ENCODE results near the gene HES3.

Gene HES3

DNA sequence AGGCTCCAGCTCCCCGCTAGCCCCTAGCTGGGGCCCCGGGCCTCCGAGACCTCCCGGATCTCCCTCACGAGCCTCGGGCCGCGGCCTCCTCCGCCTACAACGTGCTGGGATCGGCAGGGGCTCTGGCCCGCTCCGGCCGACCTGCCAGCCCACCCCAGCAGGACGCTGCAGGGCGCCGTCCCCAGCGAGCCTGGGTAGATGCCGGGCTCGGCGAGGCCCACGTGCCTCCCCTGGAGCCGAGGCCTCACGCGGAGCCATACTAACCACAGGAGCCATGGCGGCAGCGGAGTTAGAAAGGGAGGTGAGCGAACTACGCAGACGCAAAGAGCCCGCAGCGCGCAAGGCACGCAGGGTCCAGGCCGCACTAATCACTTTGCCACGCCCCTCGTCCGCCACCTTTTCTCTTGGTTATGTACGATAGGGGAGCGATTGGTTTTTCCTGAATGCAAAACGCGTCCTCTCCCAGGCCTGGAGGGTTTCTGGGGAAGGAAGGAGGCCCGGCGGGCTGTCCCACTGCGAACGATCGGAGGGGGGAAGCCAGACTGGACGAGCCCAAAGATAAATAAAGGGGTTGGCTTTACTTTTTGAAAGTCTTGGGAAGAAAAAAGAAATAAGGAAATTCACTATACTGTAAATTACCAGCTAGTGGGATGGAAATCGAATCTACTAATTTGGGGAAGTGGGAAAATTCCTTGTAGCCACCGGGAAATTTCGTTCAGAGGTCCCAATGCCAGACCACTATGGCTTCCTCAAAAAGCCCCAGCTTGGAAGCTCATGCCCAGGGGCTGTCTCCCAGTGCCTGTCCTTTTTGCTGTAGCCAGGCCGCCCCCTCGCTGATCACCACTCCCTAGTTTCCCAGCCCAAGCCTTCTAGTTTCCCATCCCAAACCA, 44.4 kb upstream of the HES3 start, which contains the start of gene RPL22:
TSS of gene RPL22 (minus strand) at position 298 of the 890 bp plus-strand sequence. CDS start at position 276, 22 bp downstream.
- peaks cover 47% of the 10 kb centered on the region for H3K79me2 ChIP-seq (ENCODE audit: low read length)
- TF ChIP-seq EZH2phosphoT487 (IDR thresholded peaks at IDR 0.05; ENCODE audit: low read length) (no peak), EZH2 (optimal IDR thresholded peaks at IDR 0.05; ENCODE audit: low read depth, low read length) (no peak), CTCF (IDR thresholded peaks at IDR 0.05; ENCODE audit: low read length) (no peak)
- H3K27ac ChIP-seq (ENCODE audit: low read length), result peak within 1 kb of the TSS; percentile 44; the same call in 1 of the 2 replicates
- peaks cover 19% of the 10 kb centered on the region for H3K4me1 ChIP-seq (ENCODE audit: low read length)
- no peaks in the 10 kb centered on the region for H3K27me3 ChIP-seq (replicated peaks; ENCODE audit: insufficient read depth, low read length)
- peak; percentile 99 for DNase-seq
- H3F3A ChIP-seq (ENCODE audit: insufficient read depth, low read length), result no peaks in the 10 kb centered on the region
- peak within 1 kb of the TSS; percentile 98 for H3K9ac ChIP-seq (ENCODE audit: low read length)
- 0 out of 2 replicates have a peak, but pooled peaks cover 9% of the 10 kb centered on the region for H4K20me1 ChIP-seq (ENCODE audit: insufficient read depth, low read length)
- H2AFZ ChIP-seq (ENCODE audit: low read length), result peak within 1 kb of the TSS; percentile 92
- peak within 1 kb of the TSS; percentile 97 for H3K4me3 ChIP-seq (ENCODE audit: low read length)
- peak within 1 kb of the TSS; percentile 85 for H3K4me2 ChIP-seq (ENCODE audit: low read depth, low read length)
- H3K9me3 ChIP-seq (replicated peaks; ENCODE audit: insufficient read depth, low read length), result no peaks in the 10 kb centered on the region
- H3K36me3 ChIP-seq (replicated peaks; ENCODE audit: insufficient read depth, low read length), result peaks cover 1% of the 10 kb centered on the region
- H3K9me2 ChIP-seq (replicated peaks; ENCODE audit: insufficient read depth, low read length), result no peaks in the 10 kb centered on the region

DNA sequence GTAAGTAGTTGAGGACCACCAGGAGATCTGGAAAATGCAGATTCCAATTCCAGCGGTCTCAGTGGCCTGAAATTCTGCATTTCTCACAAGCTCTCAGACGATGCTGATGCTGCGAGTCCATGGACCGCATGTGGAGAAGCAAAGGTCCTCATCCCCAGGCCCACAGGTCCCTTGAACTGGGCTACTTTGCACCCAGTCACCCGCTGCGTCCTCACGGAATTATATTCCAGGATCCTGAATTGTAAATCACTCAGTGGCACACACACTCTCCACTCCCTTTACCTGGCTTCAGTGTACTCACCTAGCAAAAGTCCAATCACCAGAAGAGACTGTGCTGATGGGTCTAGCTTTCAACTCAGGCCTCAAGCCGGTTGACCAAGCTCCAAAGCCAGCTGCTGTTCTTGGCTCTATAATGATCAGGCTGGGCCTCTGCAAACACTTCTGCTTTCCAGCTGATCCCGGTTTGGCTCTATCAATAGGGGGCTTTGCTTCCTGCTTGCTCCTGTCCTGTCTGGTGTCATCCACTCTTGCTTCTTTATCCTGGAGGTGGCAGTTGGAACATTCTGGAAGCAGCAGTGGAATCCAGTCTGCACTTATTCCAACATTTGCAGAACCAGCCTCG, 43.7 kb upstream of the HES3 start:
- no peaks in the 10 kb centered on the region for H3K9me3 ChIP-seq (replicated peaks; ENCODE audit: insufficient read depth, low read length)
- H2AFZ ChIP-seq (ENCODE audit: low read length), result peak overlapping the region; percentile 92
- H3K79me2 ChIP-seq (ENCODE audit: low read length), result peaks cover 41% of the 10 kb centered on the region
- H3K4me2 ChIP-seq (ENCODE audit: low read depth, low read length), result peak overlapping the region; percentile 56
- H3K9me2 ChIP-seq (replicated peaks; ENCODE audit: insufficient read depth, low read length), result no peaks in the 10 kb centered on the region
- H3K4me3 ChIP-seq (ENCODE audit: low read length), result peak overlapping the region; percentile 97
- TF ChIP-seq CTCF (IDR thresholded peaks at IDR 0.05; ENCODE audit: low read length), result no peak
- no peak for TF ChIP-seq EZH2 (optimal IDR thresholded peaks at IDR 0.05; ENCODE audit: low read depth, low read length)
- TF ChIP-seq EZH2phosphoT487 (IDR thresholded peaks at IDR 0.05; ENCODE audit: low read length), result no peak
- H3K9ac ChIP-seq (ENCODE audit: low read length), result peak overlapping the region; percentile 98; the same call in 1 of the 2 replicates
- H3K27me3 ChIP-seq (replicated peaks; ENCODE audit: insufficient read depth, low read length), result no peaks in the 10 kb centered on the region
- H3K4me1 ChIP-seq (ENCODE audit: low read length), result peaks cover 19% of the 10 kb centered on the region
- DNase-seq, result no peak
- H3K36me3 ChIP-seq (replicated peaks; ENCODE audit: insufficient read depth, low read length), result no peaks in the 10 kb centered on the region; the same call in 1 of the 2 replicates
- 0 out of 2 replicates have a peak overlapping the region, but pooled peaks have one; percentile 36 for H3K27ac ChIP-seq (ENCODE audit: low read length)
- no peaks in the 10 kb centered on the region for H3F3A ChIP-seq (ENCODE audit: insufficient read depth, low read length)
- H4K20me1 ChIP-seq (ENCODE audit: insufficient read depth, low read length), result 0 out of 2 replicates have a peak, but pooled peaks cover 9% of the 10 kb centered on the region

GRCh38 chr1:6202256-6202655, 41.7 kb upstream of the HES3 start:
- H3K79me2 ChIP-seq (ENCODE audit: low read length), result peaks cover 22% of the 10 kb centered on the region
- no peak overlapping the region for H3K9ac ChIP-seq (ENCODE audit: low read length)
- H4K20me1 ChIP-seq (ENCODE audit: insufficient read depth, low read length), result 0 out of 2 replicates have a peak, but pooled peaks cover 9% of the 10 kb centered on the region

More at GRCh38 chr1:6202256-6202655, 41.7 kb upstream of the HES3 start:
- no peak overlapping the region for H3K4me2 ChIP-seq (ENCODE audit: low read depth, low read length)
- no peak overlapping the region for H2AFZ ChIP-seq (ENCODE audit: low read length)
- H3K4me3 ChIP-seq (ENCODE audit: low read length), result no peak overlapping the region
- no peak for TF ChIP-seq EZH2phosphoT487 (IDR thresholded peaks at IDR 0.05; ENCODE audit: low read length)
- H3K27ac ChIP-seq (ENCODE audit: low read length), result no peak overlapping the region
- DNase-seq, result no peak
- peaks cover 18% of the 10 kb centered on the region for H3K4me1 ChIP-seq (ENCODE audit: low read length)
- H3F3A ChIP-seq (ENCODE audit: insufficient read depth, low read length), result no peaks in the 10 kb centered on the region
- peaks cover 17% of the 10 kb centered on the region for H3K27me3 ChIP-seq (replicated peaks; ENCODE audit: insufficient read depth, low read length)
- no peaks in the 10 kb centered on the region for H3K9me3 ChIP-seq (replicated peaks; ENCODE audit: insufficient read depth, low read length)
- no peaks in the 10 kb centered on the region for H3K9me2 ChIP-seq (replicated peaks; ENCODE audit: insufficient read depth, low read length)
- no peaks in the 10 kb centered on the region; the same call in 1 of the 2 replicates for H3K36me3 ChIP-seq (replicated peaks; ENCODE audit: insufficient read depth, low read length)
